ENCODE measurements around the gene PZP.

The PZP gene
- long read RNA-seq: 0 reads

- H3K4me3 ChIP-seq (replicated peaks; ENCODE audit: insufficient read depth, low read length): no peak within 1 kb of the TSS
- no peaks in the 10 kb centered on the region for H3K27me3 ChIP-seq (ENCODE audit: insufficient read depth, poor library complexity, severe bottlenecking)
- DNase-seq (ENCODE audit: low read depth in 1 of 2, low spot score in 1 of 2): no peak
- no peak for TF ChIP-seq POLR2AphosphoS5 (IDR thresholded peaks at IDR 0.05; ENCODE audit: low read depth)
- no peak within 1 kb of the TSS for H3K27ac ChIP-seq (replicated peaks)
These were observed at the start of gene PZP for GRCh38 chr12:9208229-9208628. Gene PZP (minus strand): TSS chr12:9208395. CDS start chr12:9208341, 54 bp downstream.

GRCh38 chr12:9256758-9257405 lies 48.7 kb upstream of the PZP start:
- TF ChIP-seq REST (IDR thresholded peaks at IDR 0.05; ENCODE audit: insufficient replicate concordance, low read depth) (no peak), GABPA (IDR thresholded peaks at IDR 0.05; ENCODE audit: low read depth) (no peak), CTCF (IDR thresholded peaks at IDR 0.05; ENCODE audit: insufficient read depth, low read length) (no peak), POLR2AphosphoS5 (IDR thresholded peaks at IDR 0.05; ENCODE audit: low read depth) (no peak), SPI1 (IDR thresholded peaks at IDR 0.05; ENCODE audit: borderline replicate concordance, low read depth) (no peak)
- no peak for DNase-seq (ENCODE audit: low read depth in 1 of 2, low spot score in 1 of 2)
- Histone ChIP-seq H3K27me3 (ENCODE audit: insufficient read depth, poor library complexity, severe bottlenecking) (no peaks in the 10 kb centered on the region), H3K27ac (replicated peaks) (no peak overlapping the region), H3K4me3 (replicated peaks; ENCODE audit: insufficient read depth, low read length) (no peak overlapping the region)

GRCh38 chr12:9256341-9256740 lies 48.1 kb upstream of the PZP start:
- Histone ChIP-seq H3K27me3 (ENCODE audit: insufficient read depth, poor library complexity, severe bottlenecking) (no peaks in the 10 kb centered on the region), H3K4me3 (replicated peaks; ENCODE audit: insufficient read depth, low read length) (no peak overlapping the region), H3K27ac (replicated peaks) (no peak overlapping the region)
- no peak for DNase-seq (ENCODE audit: low read depth in 1 of 2, low spot score in 1 of 2)
- no peak for TF ChIP-seq REST (IDR thresholded peaks at IDR 0.05; ENCODE audit: insufficient replicate concordance, low read depth)
- TF ChIP-seq SPI1 (IDR thresholded peaks at IDR 0.05; ENCODE audit: borderline replicate concordance, low read depth): no peak
- no peak for TF ChIP-seq POLR2AphosphoS5 (IDR thresholded peaks at IDR 0.05; ENCODE audit: low read depth)
- no peak for TF ChIP-seq GABPA (IDR thresholded peaks at IDR 0.05; ENCODE audit: low read depth)
- TF ChIP-seq CTCF (IDR thresholded peaks at IDR 0.05; ENCODE audit: insufficient read depth, low read length): no peak

- TF ChIP-seq SPI1 (IDR thresholded peaks at IDR 0.05; ENCODE audit: borderline replicate concordance, low read depth): no peak
- TF ChIP-seq REST (IDR thresholded peaks at IDR 0.05; ENCODE audit: insufficient replicate concordance, low read depth): no peak
- no peak for TF ChIP-seq GABPA (IDR thresholded peaks at IDR 0.05; ENCODE audit: low read depth)
- TF ChIP-seq CTCF (IDR thresholded peaks at IDR 0.05; ENCODE audit: insufficient read depth, low read length): no peak
- TF ChIP-seq POLR2AphosphoS5 (IDR thresholded peaks at IDR 0.05; ENCODE audit: low read depth): no peak
- H3K27me3 ChIP-seq (ENCODE audit: insufficient read depth, poor library complexity, severe bottlenecking): no peaks in the 10 kb centered on the region
These were observed 47.6 kb upstream of the PZP start for GRCh38 chr12:9255837-9256236.

More at GRCh38 chr12:9255837-9256236, 47.6 kb upstream of the PZP start:
- no peak overlapping the region for H3K4me3 ChIP-seq (replicated peaks; ENCODE audit: insufficient read depth, low read length)
- H3K27ac ChIP-seq (replicated peaks): no peak overlapping the region
- DNase-seq (ENCODE audit: low read depth in 1 of 2, low spot score in 1 of 2): no peak
